GM12878 (cell line): ENCODE data around the gene MMP13. TPM values are rescaled to one million over a fixed set of nuclear protein-coding genes. Genes with fewer than 3 reads are reported as not detected.

Experiments
- ATAC-seq: fragments of 200-7000 bp; cut with Tn5 transposase; 3 replicates; pipeline ENCODE4 v1.9.1; 2020; ENCODE audit warnings: mild to moderate bottlenecking, moderate library complexity
- BruUV-seq: library from RNA; stranded (reverse); fragments of 400-500 nt; replicated peaks from 2 replicates; lab custom pipeline; 2021; lab: Mats Ljungman, UMichigan
- CTCF ChIA-PET: fragments of 300-600 bp; sonication (Branson Sonifier 250); formaldehyde crosslinking; extraction: SDS; loops from one replicate; lab custom pipeline; 2021; ENCODE audit warnings: inconsistent platforms; lab: Yijun Ruan, JAX
- POLR2A ChIA-PET: fragments of 350-600 bp; formaldehyde crosslinking; extraction: SDS; loops from one replicate; lab custom pipeline; 2021; ENCODE audit warnings: inconsistent platforms; lab: Charles Lee
- RAD21 ChIA-PET: fragments of 300-600 bp; sonication (Branson Sonifier 250); formaldehyde crosslinking; loops from one replicate; lab custom pipeline; 2023; ENCODE audit warnings: antibody characterized with exemption; ENCODE audit not compliant: unreplicated experiment; lab: Charles Lee
- SMC1A ChIA-PET: fragments of 300-600 bp; sonication (Branson Sonifier 250); formaldehyde crosslinking; loops from one replicate; lab custom pipeline; 2023; ENCODE audit not compliant: unreplicated experiment, uncharacterized antibody; lab: Charles Lee
- DNase-seq: peaks from one replicate; pipeline ENCODE4 v3.0.0-alpha.2; 2011; ENCODE audit warnings: low read depth, low spot score
- FAIRE-seq: peaks from 3 replicates; lab custom pipeline; 2011; peaks lifted over from hg19 to GRCh38; lab: Jason Lieb, UNC
- H2AFZ ChIP-seq: 2 replicates; pipeline ENCODE4 v1.6.0; 2011; ENCODE audit warnings: low read depth, low read length, control low read depth; ENCODE audit not compliant: control insufficient read depth
- H3K27ac ChIP-seq: 2 replicates; pipeline ENCODE4 v1.5.1; 2011; ENCODE audit warnings: control low read depth; ENCODE audit not compliant: control insufficient read depth, insufficient read depth
- H3K27me3 ChIP-seq, 2 experiments: replicated peaks in 1 of 2; 2 replicates each; pipeline versions ENCODE4 v1.6.0 to v1.6.1; 2011; ENCODE audit warnings: low read length in 1 of 2; ENCODE audit not compliant: control insufficient read depth in 2 of 2, insufficient read depth in 2 of 2
- H3K36me3 ChIP-seq, 2 experiments: 2 replicates each; pipeline ENCODE4 v1.5.1; 2011; ENCODE audit warnings: low read length in 1 of 2; ENCODE audit not compliant: control insufficient read depth in 2 of 2, insufficient read depth in 2 of 2
- H3K4me1 ChIP-seq: 2 replicates; pipeline ENCODE4 v1.6.1; 2011; ENCODE audit warnings: mild to moderate bottlenecking, low read length, moderate library complexity, mixed read lengths; ENCODE audit not compliant: control insufficient read depth, insufficient read depth
- H3K4me2 ChIP-seq: 2 replicates; pipeline ENCODE4 v1.6.0; 2011; ENCODE audit warnings: control low read depth; ENCODE audit not compliant: control insufficient read depth, insufficient read depth
- H3K4me3 ChIP-seq: fragments of 200-600 bp; sonication (generic); 2 replicates; pipeline ENCODE4 v1.5.1; 2016
- H3K79me2 ChIP-seq: 2 replicates; pipeline ENCODE4 v1.6.0; 2011; ENCODE audit warnings: low read length; ENCODE audit not compliant: control insufficient read depth, insufficient read depth
- H3K9ac ChIP-seq: 2 replicates; pipeline ENCODE4 v1.8.0; 2011; ENCODE audit warnings: low read length, control low read depth, mixed read lengths; ENCODE audit not compliant: control insufficient read depth, insufficient read depth
- H3K9me3 ChIP-seq: replicated peaks from 3 replicates; pipeline ENCODE4 v1.5.1; 2011; ENCODE audit warnings: mild to moderate bottlenecking, low read length; ENCODE audit not compliant: control insufficient read depth, insufficient read depth
- H4K20me1 ChIP-seq: 2 replicates; pipeline ENCODE4 v1.6.0; 2011; ENCODE audit not compliant: control insufficient read depth, insufficient read depth
- ATF3 ChIP-seq: IDR thresholded peaks from 2 replicates; pipeline ENCODE4 v1.6.1; 2011; ENCODE audit warnings: low read depth, mild to moderate bottlenecking, low read length, moderate library complexity, borderline replicate concordance; ENCODE audit errors: extremely low read depth
- BRCA1 ChIP-seq: IDR thresholded peaks from 2 replicates; pipeline ENCODE4 v1.6.1; 2011; ENCODE audit warnings: low read depth, low read length, improper control_type of control experiment
- CBX3 ChIP-seq: fragments of 200-600 bp; sonication (generic); IDR thresholded peaks from 2 replicates; pipeline ENCODE4 v1.6.1; 2016; ENCODE audit warnings: low read depth, borderline replicate concordance
- ELK1 ChIP-seq: IDR thresholded peaks from 2 replicates; pipeline ENCODE4 v1.6.1; 2012; ENCODE audit warnings: low read depth, low read length, improper control_type of control experiment
- EP300 ChIP-seq, 2 experiments: fragments of 150-350 bp in 1 of 2; IDR thresholded peaks; 2 replicates each; pipeline ENCODE4 v1.6.1; 2011 to 2012; ENCODE audit warnings: low read depth in 2 of 2, low read length in 2 of 2, borderline replicate concordance in 1 of 2, improper control_type of control experiment in 1 of 2, inconsistent platforms in 1 of 2; ENCODE audit not compliant: control insufficient read depth in 1 of 2
- IKZF2 ChIP-seq, 2 experiments: fragments of 450-650 bp; IDR thresholded peaks; 2 replicates each; pipeline ENCODE4 v1.6.1; 2017; ENCODE audit warnings: mild to moderate bottlenecking in 2 of 2, moderate library complexity in 2 of 2
- IRF4 ChIP-seq: IDR thresholded peaks from 2 replicates; pipeline ENCODE4 v1.6.1; 2011; ENCODE audit warnings: low read depth, low read length
- MAX ChIP-seq: IDR thresholded peaks from 2 replicates; pipeline ENCODE4 v1.6.1; 2012; ENCODE audit warnings: low read depth, low read length, improper control_type of control experiment
- POLR2AphosphoS5 ChIP-seq: IDR thresholded peaks from 2 replicates; pipeline ENCODE4 v1.6.1; 2011; ENCODE audit warnings: mild to moderate bottlenecking, low read length, inconsistent platforms
- REST ChIP-seq: IDR thresholded peaks from 2 replicates; pipeline ENCODE4 v1.6.1; 2012; ENCODE audit warnings: mild to moderate bottlenecking, low read depth, low read length
- STAT1 ChIP-seq: fragments of 450-650 bp; conservative IDR thresholded peaks from 2 replicates; pipeline ENCODE4 v1.6.1; 2014; ENCODE audit warnings: antibody characterized with exemption, mild to moderate bottlenecking
- STAT3 ChIP-seq: IDR thresholded peaks from 2 replicates; pipeline ENCODE4 v1.6.1; 2011; ENCODE audit warnings: low read depth, low read length, improper control_type of control experiment
- SUZ12 ChIP-seq: fragments of 200-600 bp; sonication (generic); IDR thresholded peaks from one replicate; pipeline ENCODE4 v1.6.1; 2018; ENCODE audit warnings: antibody characterized with exemption, mild to moderate bottlenecking; ENCODE audit not compliant: unreplicated experiment
- TBL1XR1 ChIP-seq: IDR thresholded peaks from 2 replicates; pipeline ENCODE4 v1.6.1; 2012; ENCODE audit warnings: low read depth, low read length, improper control_type of control experiment
- YBX1 ChIP-seq: fragments of 450-650 bp; IDR thresholded peaks from 2 replicates; pipeline ENCODE4 v1.6.1; 2016; ENCODE audit warnings: antibody characterized with exemption
- ZSCAN29 ChIP-seq: fragments of 450-650 bp; IDR thresholded peaks from 2 replicates; pipeline ENCODE4 v1.6.1; 2017; ENCODE audit warnings: mild to moderate bottlenecking, moderate library complexity
- WGBS: methylation state at CpG from one replicate; pipeline ENCODE4 v1.1.6; 2016; ENCODE audit warnings: low lambda C conversion rate; ENCODE audit not compliant: insufficient replicate concordance, insufficient coverage; ENCODE audit errors: missing lambda C conversion rate; 5-methylcytosine and 5-hydroxymethylcytosine counted together
- in situ Hi-C: fragments of 300-500 bp; cut with MboI; formaldehyde crosslinking; loops from 9 replicates; pipeline ENCODE4 v1.14.3; 2018; ENCODE audit warnings: mixed read lengths
- intact Hi-C: fragments of 100-400 bp; cut with micrococcal nuclease; formaldehyde crosslinking; loops from one replicate; pipeline ENCODE4 v1.14.2; 2022; ENCODE audit not compliant: unreplicated experiment
- polyA plus RNA-seq, 11 experiments: library from polyadenylated mRNA; depleted of rRNA in 4 of 11; unstranded in 6 of 11; stranded (reverse) in 5 of 11; fragments of >200 nt; fragmentation: Nextera tagmentation in 4 of 11; fragmentation: Illumina TruSeq in 1 of 11; extraction: Ambion mirVana in 4 of 11; extraction: Trizol in 1 of 11; gene quantifications; 1 replicate in 1 of 11; 2 replicates in 10 of 11; pipeline versions ENCODE4 v1.2.1 to v1.2.3, GENCODE V29; 2011 to 2016; ENCODE audit warnings: inconsistent platforms in 2 of 11, missing spikeins in 2 of 11, low read depth in 1 of 11
- total RNA-seq, 4 experiments: library from RNA; depleted of rRNA in 3 of 4; stranded (reverse); fragments of >200 nt in 3 of 4; fragmentation: Illumina TruSeq in 1 of 4; extraction: Trizol in 1 of 4; gene quantifications; 2 replicates each; pipeline versions ENCODE4 v1.2.1 to v1.2.3, GENCODE V29; 2013 to 2021

MMP13 gene
- total and polyA plus RNA-seq, 10 of the 15 experiments (the other 5 are each of a cell fraction or from before 2014, with no cell fraction given): 0.05 TPM; not detected in 9

GRCh38 chr11:102911758-102912481, 43.6 kb downstream of the MMP13 start:
- intact Hi-C loops: no loop called here

More at GRCh38 chr11:102911758-102912481, 43.6 kb downstream of the MMP13 start:
- no TSS peak for BruUV-seq
- ChIA-PET POLR2A (interaction anchor here (1.4 kb wide), 1 partner anchor 29 kb away, joined by 6 read pairs; no protein-coding TSS in a partner anchor), CTCF (interaction anchor here (1.1 to 6.5 kb wide), 10 partner anchors 8 to 177 kb away, joined by 3 to 334 read pairs (median 4); no protein-coding TSS in a partner anchor), RAD21 (interaction anchor here (1.0 to 3.0 kb wide), 5 partner anchors 8 to 143 kb away, joined by 3 to 36 read pairs (median 4); no protein-coding TSS in a partner anchor), SMC1A (interaction anchor here (1.0 to 3.1 kb wide), 18 partner anchors 8 to 140 kb away, joined by 3 to 27 read pairs (median 5); no protein-coding TSS in a partner anchor)
- Histone ChIP-seq H4K20me1 (no peaks in the 10 kb centered on the region), H3K27me3 (peaks cover 0 to 2% of the 10 kb centered on the region in 2 experiments; a peak in 3 of 4 replicates), H3K9ac (no peak overlapping the region), H3K4me3 (no peak overlapping the region), H3K27ac (no peak overlapping the region), H3K36me3 (no peaks in the 10 kb centered on the region), H3K9me3 (no peaks in the 10 kb centered on the region), H3K79me2 (no peaks in the 10 kb centered on the region), H3K4me1 (no peaks in the 10 kb centered on the region), H3K4me2 (no peak overlapping the region), H2AFZ (no peak overlapping the region)
- TF ChIP-seq REST: no peak
- TF ChIP-seq CBX3: no peak
- no peak for TF ChIP-seq ZSCAN29
- TF ChIP-seq IKZF2 (IDR thresholded peaks at IDR 0.05): no peak
- TF ChIP-seq SUZ12: no peak
- no peak for TF ChIP-seq MAX
- no peak for TF ChIP-seq STAT1
- TF ChIP-seq POLR2AphosphoS5: no peak
- no peak for TF ChIP-seq YBX1
- TF ChIP-seq BRCA1: no peak
- no peak for TF ChIP-seq IRF4
- no peak for TF ChIP-seq STAT3
- no peak for TF ChIP-seq TBL1XR1
- no peak for TF ChIP-seq EP300 (IDR thresholded peaks at IDR 0.05; ENCODE audit: borderline replicate concordance in 1 of 2, control insufficient read depth in 1 of 2, low read depth in 2 of 2, low read length in 2 of 2)
- no peak for TF ChIP-seq ELK1
- no peak for TF ChIP-seq ATF3
- DNase-seq (no peak), FAIRE-seq (no peak), ATAC-seq (no peak)
- in situ Hi-C loops: no loop called here
- WGBS: 48% methylated on average over 13 of the region's 13 CpGs
